EL (cell line): ENCODE measurements around the gene ESF1.
"Not testable (repeated sequence)": the region's sequence is repeated elsewhere in the genome, so short reads cannot be mapped to it uniquely, and the experiment has no call there.

Source experiments
- DNase-seq: peaks from one replicate; pipeline ENCODE4 v3.0.0-alpha.2; 2016

ESF1 gene

DNA sequence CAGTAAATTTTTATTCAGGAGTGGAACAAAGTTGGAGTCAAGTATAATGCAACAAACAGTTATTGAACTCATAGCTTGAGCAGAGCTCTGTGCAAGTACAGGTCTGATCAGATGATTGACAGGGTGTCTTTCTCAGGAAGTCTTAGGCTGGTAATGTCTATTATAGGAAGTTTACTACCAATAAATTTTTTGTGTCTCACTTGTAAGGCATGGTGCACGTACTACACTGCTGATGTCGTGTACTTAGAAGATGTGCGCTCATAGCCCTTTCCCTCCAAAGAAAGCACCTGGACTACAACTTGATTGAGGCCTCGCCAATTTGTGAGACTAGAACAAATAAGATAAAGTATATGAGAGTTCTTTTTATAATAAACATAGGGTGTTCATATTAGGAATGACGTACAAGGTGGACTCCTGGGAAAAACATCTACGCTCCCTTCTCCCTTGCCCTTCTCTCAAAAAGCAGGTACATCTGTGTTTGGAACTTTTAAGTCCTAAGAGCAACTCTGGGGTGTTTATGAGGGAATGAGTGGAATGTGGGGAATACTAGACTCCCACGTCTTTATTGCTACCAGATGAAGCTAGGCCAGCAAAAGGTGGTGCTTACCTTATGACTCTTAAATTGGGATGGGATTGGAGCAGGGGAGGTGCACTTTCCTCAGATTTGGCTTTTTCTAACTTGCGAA, 1.6 kb upstream of the ESF1 start:
- DNase-seq, result no peak

DNA sequence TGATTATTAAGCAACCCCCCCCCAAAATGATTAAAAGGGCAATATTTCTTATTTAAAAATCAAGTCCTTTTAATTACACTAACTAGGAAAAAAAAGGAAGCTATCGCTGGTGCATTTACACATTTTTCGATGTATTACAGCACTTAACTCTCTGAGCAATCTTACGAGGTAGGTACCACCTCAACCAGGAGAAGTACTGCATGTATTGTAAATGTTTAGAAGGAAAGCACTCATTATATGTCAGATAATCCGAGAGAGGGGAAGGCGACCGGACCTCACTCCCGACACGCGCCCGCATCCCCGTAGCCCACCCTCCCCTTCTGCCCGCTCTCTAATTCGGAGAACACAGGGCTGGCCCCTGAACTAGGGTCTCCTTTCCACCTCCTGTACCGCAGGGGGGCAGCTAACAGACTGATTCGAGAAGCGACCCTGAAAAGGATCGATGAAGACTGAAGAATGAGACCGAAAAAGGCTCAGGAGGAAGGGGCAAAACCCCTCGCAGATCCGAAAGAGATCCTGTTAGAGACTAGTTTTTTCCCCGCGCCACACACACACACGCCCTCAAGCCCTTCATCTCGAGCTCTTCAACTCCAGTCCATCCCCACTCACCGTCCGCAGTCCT, 337 bp downstream of the ESF1 start:
- no peak for DNase-seq

DNA sequence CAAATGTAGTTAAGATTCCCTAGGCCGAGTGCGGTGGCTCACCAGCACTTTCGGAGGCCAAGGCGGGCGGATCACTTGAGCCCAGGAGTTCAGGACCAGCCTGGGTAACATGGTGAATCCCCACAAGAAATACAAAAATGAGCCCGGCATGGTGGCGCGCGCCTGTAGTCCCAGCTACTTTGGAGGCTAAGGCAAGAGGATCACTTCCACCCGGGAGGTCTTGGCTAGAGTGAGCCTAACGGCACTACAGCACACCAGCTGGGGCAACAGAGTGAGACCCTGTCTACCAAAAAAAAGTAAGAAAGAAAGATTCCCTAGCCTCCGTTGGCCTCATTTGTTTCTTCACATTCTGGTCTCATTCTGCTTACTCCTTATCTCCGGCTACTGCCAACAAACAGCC, 1.2 kb downstream of the ESF1 start:
- DNase-seq, result no peak

DNA sequence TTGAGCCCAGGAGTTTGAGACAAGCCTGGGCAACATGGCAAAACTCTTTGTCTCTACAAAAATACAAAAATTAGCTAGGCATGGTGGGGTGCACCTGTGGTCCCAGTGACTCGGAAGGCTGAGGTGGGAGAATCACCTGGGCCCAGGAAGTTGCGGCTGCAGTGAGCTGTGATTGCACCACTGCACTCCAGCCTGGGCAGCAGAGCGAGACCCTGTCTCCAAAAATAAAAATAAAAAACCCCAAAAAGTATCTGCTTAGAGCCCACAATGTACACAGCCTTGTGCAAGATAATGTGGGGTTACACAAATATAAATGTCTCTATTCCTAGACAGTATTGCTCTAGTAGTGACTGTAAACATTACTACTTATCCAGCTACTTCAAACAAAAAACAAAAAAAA, 5.9 kb downstream of the ESF1 start:
- no peak for DNase-seq

DNA sequence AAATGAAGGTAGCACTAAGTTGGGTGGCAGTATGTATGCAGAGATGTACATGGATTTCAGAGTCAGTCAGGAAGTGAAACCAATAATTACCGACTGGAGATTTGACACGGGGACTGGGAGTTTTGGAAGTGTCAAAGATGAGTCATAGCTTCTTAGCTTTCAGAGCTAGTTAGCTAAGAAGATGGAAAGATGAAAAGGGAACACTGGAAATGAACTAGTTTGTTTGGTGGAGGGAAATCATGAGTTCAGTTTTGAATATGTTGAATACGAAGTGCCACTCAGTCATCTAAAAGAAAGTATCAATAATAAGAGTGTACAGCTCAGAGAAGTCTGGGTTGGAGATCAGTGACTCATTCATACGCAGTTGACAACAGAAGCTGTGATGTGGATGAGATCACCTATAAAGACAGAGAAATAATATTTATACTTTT, 7.5 kb downstream of the ESF1 start:
- peak; percentile 21 for DNase-seq

DNA sequence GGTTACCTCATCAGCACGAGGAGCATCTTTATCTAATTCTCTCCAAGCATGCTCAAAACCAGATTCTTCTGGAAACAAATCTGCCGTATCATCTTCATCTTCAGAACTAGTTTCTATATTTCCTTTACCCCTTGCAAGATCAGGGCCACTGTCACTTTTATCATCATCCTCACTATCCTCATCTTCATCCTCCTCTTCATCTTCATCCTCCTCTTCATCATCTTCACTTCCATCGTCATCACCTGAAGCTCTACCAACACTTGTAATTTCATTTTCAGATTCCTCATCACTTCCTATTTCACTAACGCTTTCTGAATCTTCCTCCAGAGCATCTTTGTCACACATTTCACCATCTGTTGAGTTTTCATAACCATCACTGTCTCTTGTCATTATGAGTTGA, 8.9 kb downstream of the ESF1 start:
- DNase-seq, result no peak

DNA sequence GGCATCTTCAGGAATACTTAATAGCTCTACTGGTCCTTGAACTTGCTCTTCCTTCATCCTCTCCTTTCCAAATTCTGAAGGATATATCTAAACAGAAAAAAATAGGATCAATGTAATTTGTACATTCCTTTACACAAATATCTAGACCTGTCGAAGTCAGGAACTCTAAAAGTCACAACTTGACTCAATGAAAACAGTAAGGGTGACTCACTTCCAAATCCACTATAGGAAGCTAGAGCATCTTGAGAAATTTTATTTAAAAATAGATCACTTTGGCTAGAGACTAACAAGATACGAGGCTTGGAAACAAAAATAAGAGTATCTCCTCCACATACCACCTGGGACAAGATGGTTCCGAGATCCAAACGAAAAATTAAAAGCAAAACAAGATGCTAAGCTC, 12.2 kb downstream of the ESF1 start:
- DNase-seq, result no peak

DNA sequence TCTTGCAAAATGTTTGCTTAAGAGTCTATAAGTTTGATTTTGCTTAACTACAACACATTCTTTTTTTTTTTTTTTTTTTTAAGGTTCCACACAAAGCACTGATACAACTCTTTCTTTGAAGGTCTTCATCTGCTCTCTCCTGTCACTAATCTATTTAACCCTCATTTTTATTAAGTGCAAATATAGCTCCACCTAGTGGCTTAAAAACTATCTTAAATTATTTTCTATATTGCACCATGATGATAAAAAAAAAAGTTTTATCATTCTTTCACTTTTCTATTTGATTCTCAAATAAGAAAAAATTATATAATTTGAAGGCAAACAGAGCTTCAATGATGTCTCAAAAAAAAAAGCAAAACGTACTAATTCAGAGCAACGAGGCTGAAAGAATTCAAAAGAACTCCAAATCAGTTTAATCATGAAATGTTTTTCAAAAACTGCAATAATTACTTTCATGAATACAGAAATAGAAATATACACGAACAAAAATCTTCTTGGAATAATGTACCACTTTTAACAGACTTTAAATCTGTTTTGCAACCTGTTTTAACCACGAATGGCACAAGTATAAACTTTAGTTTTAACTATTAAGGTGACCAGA, 12.8 kb downstream of the ESF1 start:
- no peak for DNase-seq

DNA sequence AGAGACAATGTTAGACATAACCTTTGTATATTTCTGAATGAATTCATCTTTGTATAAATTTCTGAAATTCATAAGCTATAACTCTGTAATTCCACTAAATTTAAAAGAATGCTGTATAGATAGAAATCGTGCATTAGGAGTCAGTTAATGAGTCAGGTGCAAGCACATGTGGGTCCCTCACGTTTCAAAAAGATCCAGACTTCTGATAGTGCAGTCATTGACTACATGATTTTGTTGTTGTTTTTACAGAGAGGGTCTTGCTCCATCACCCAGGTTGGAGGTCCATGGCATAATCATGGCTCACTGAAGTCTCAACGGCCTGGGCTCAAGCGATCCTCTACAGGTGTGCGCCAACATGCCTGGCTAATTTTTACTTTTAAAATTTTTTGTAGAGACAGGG, 14.6 kb downstream of the ESF1 start:
- no peak for DNase-seq

DNA sequence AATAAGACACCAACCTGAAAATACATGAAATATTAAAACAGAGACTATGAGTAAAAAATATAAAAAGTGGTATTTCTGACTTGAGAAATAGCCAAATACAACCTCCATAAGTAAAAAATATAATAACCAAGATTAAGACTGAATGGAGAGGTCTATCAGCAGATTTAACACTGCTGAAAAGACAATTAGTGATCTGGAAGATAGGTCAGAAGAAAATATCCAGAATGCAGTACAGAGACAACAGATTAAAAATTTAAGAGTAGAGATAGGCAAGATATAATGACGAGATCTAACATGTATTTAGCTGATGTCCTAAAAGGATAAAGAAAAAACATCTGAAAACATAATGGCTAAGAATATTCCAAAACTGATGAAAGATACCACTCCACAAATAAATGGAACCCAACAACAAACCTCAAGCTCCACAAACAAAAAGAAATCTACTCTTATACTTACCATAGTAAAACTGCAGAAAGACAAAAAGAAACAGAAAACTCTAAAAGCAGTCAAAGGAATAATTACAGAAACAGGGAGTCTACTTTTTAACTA, 18.8 kb downstream of the ESF1 start:
- DNase-seq, result no peak

DNA sequence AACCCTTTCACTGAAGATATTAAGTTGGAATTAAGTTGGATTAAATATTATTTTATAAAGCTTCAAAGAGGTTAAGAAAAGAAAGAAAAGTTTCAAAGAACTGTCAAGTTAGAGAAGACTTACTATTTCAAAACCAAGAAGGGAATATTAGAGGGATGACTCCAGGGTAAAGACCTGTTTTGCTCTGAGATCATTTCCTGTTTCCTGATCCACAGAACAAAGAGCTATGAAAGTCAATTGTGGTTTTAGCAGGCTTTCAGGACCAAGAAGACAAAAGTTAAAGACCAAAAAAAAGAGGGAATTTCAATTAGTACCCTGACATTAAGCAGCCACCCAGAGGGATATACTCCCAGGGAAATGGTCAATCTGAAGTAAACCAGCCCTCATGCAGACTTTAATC, 19.4 kb downstream of the ESF1 start:
- DNase-seq, result peak; percentile 23

DNA sequence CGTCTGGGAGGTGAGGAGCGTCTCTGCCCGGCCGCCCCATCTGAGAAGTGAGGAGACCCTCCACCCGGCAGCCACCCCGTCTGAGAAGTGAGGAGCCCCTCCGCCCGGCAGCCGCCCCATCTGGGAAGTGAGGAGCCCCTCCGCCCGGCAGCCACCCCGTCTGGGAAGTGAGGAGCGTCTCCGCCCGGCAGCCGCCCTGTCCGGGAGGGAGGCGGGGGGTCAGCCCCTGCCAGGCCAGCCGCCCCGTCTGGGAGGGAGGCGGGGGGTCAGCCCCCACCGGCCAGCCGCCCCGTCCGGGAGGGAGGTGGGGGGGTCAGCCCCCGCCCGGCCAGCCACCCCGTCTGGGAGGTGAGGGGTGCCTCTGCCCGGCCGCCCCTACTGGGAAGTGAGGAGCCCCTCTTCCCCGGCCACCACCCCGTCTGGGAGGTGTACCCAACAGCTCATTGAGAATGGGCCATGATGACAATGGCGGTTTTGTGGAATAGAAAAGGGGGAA, 24.2 kb downstream of the ESF1 start:
- DNase-seq, result not testable (repeated sequence)

DNA sequence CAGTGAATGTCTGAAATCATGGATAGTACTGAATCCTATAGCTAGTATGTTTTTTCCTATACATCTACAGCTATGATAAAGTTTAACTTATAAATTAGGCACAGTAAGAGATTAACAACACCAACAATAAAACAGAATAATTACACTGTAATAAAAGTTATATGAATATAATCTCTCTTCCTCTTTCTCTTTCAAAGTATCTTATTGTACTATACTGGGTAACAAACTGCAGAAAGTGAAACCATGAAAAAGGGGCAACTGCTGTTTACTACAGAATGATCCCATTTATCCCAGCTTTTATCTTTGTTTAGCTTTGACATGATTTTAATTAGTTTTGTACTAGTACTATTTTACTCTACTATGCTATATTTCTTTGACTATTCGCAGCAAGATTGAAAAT, 25.8 kb downstream of the ESF1 start:
- no peak for DNase-seq

DNA sequence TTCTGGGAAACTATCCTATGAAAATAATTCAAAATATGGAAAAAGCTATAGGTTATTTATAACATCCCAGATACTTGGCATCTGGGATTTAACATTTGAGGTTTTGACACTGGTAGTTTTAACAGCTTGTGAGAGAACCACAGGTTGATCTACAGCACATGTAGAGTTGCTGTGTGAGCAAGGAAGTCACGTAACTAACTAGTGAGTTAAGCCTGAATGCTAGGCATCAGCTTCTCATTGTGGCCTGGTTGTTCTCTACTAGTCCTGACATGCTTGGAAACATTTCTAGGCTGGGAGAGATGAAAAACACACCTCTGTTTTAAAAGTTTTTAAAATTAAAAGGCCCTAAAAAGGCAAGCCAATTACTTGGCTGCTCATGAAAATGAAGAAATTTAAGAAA, 28.2 kb downstream of the ESF1 start:
- DNase-seq, result no peak

DNA sequence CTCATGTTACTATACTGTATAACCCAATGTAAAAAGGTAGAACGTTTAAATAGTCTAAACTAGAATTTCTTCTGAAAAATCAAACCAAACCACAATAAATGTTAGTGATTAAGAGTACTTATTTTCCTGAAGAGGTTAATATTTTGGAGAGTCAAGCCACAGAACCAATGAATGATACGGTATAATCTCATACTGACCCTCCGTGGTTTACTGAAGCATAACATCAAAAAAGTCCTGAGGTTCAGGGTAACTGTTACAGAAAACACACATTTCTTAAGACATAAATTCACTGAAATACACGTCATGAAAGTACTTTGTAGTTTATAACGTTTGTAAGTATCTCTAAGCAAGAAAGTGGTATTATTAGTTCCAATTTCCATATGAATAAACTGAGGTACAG, 28.9 kb downstream of the ESF1 start:
- DNase-seq, result no peak

DNA sequence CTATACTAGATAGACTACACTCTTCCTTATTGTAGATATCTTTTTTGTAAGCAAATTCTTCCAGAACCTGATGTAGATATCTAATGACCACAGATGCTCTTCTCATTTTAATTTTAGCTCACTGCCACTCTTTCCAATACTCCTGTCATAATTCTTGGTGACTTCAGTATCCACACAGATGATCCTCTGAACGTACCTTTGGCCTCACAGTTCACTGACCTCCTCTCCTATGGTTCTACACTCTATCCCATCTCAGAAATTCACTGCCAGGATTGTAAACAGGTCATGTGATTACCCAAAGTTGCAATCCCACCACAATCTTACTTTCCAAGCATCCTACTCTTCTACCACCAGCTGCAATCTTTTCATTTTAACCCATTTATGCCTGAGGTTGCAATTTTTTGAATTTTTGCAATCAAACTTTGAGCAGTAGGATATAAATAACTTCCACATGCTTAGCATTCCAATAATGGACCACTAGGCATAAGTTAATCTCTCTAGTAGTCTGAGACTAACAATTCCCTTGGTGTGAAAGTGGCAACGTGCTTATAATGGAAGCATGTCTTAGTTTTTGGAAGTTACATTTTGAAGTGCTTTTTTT, 31.2 kb downstream of the ESF1 start:
- no peak for DNase-seq

DNA sequence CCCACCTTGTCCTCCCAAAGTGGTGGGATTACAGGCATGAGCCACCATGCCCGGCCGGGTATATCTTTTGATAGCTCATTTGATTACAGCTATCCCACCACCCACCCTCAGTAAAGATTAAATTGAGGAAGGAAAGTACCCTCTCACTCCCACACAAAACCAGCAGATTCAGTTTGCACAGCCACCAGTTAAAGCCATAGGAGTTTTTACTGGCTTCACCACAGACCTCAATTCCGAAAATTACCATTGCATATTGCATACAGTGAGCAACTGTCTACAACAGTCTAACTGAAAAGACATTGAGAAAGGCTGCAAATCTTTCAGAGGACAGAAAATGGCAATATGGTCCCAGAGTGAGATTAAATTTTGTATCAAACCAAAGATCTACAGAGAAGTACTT, 34.9 kb downstream of the ESF1 start:
- no peak for DNase-seq

DNA sequence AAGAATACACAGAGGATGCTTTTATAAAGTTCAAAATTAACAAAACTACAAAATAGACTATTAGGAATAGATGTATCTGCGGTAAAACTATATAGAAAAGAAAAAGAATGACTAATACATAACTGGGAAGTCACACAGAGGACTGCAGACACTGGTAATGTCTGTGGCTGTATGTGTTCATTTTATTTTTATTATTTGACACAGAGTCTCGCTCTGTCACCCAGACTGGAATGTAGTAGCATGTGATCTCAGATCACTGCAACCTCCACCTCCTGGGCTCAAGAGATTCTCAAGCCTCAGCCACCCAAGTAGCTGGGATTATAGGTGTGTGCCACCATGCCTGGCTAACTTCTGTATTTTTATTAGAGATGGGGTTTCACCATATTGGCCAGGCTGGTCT, 38.9 kb downstream of the ESF1 start:
- DNase-seq, result no peak

DNA sequence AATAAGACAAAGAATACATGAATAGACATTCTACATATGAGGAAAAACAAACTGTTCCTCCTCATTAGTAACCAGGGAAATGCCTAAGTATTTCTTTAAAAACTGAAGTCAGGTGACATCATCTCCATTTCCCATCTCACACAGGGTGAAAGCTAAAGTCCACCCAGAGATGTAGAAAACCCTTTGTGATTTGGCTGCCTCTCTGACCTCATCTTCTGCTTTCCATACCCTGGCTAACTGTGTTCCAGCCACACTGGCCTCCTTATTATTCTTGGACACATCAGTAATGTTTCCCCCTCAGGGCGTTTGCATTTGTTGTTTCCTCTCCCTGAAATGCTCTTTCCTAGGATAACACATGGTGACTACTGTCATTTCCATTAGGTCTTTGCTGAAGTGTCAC, 40.4 kb downstream of the ESF1 start:
- DNase-seq, result peak; percentile 29

DNA sequence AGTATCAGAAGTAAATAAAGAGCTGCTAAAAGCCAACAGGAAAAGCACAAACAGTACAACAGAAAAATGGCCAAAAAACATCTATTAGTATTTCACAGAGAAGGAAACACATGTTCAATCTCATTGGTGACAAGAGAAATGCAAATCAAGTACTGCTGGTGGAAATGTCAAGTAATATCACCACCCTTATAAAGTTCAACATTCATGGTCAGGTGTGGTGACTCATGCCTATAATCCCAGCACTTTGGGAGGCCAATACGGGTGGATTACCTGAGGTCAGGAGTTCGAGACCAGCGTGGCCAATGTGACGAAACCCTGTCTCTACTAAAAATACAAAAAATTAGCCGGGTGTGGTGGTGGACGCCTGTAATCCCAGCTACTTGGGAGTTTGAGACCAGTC, 42.8 kb downstream of the ESF1 start:
- DNase-seq, result no peak

DNA sequence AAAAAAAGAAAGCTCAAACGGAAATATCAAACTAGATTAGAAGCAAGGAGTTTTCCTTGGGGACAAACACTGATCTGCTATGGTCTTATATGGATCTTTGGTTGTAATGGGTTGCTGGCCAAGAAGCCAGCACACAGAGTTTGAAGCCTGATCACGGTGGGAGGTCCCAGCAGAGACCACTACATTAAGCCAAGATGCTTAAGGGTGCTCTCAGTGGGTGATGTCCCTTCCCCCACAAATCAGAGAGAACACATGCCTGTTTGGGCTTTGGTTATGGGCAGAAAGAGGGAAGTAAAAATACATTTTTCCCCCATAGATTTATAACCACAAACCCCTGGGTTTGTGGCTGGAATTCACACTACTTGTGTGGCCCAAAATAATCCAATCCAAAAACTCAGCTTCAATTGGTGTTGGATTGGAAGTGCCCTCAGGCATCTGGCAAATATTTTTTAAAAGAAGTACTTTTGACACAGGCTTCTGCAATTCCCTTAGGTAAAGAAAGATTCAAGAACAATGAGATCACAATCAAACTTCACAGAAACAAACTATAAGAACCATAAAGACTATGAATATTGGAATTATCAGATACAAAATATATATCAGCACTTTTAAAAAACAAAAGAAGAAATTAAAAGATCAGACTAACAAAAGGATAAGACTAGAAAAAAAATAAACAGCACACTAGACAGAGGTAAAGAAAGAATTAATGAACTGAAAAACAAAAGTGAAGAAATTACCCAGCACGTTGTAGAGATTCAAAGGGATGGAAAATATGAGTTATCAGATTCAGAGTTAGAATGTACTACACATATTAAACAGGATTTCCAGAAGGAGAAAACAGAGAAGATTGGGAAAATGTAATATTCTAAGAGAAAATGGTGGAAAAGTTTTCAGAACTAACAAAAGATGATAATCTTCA, 44.7 kb downstream of the ESF1 start:
- peak; percentile 16 for DNase-seq

DNA sequence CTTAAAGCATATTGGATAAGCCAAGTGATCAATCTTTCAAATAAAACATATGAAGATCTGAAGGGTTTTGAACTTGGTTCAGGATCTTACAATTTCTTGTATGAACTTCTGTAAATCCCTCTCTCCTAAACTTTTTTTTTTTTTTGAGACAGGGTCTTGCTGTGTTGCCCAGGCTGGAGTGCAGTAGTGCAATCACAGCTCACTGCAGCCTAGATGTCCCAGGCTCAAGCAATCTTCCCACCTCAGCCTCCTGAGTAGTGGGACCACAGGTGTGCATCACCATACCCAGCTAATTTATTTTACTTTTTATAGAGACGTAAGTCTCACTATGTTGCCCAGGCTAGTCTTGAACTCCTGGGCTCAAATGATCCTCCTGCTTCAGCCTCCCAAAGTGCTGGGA, 46.5 kb downstream of the ESF1 start:
- not testable (repeated sequence) for DNase-seq
